HEK293T (cell line): ENCODE results near the gene MPP3.

ENCODE experiments used
- FOXK2 ChIP-seq: fragments of 450-650 bp; IDR thresholded peaks from 2 replicates; pipeline ENCODE4 v1.6.1; 2016; ENCODE audit warnings: mild to moderate bottlenecking
- L3MBTL2 ChIP-seq: fragments of 450-650 bp; conservative IDR thresholded peaks from 2 replicates; pipeline ENCODE4 v1.6.1; 2016; ENCODE audit warnings: mild to moderate bottlenecking
- SP1 ChIP-seq: fragments of 450-650 bp; IDR thresholded peaks from 2 replicates; pipeline ENCODE4 v1.6.1; 2017
- ZNF384 ChIP-seq: fragments of 450-650 bp; IDR thresholded peaks from 2 replicates; pipeline ENCODE4 v1.6.1; 2016

DNA sequence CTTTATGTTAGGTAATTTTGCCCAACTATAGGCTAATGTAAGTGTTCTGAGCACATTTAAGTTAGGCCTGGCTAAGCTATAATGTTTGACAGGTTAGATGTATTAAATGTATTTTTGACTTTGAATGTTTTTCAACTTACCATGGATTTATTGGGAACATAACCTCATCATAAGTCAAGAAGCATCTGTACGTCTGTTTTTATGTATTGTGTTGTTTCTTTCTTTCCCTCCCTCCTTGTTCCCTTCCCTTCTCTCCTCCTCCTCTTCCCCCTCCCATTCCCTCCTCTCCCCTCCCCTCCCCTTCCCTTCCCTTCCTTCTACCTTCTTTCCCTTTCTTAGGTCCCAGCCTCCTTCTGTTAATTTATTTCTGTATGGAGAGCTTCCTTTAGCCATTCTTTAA lies 43.5 kb downstream of the MPP3 start:
- no peak for TF ChIP-seq FOXK2
- no peak for TF ChIP-seq ZNF384
- TF ChIP-seq SP1, result no peak
- TF ChIP-seq L3MBTL2, result no peak
